Activated T-helper 17 cell treated with anti-CD3 and anti-CD28 coated beads, Interleukin-2, amount 50 U/mL, for 72 hours (primary cell): Measurements from ENCODE around the gene CLCA1. TPM values are rescaled to one million over a fixed set of nuclear protein-coding genes. Genes with fewer than 3 reads are reported as not detected.

ENCODE experiments used
- ATAC-seq: fragments of 150-1000 bp; cut with Tn5 transposase; replicated peaks from 2 replicates; pipeline ENCODE4 v1.10.0; 2021; ENCODE audit warnings: mild to moderate bottlenecking, moderate library complexity
- H3K27ac Mint-ChIP-seq: one replicate; pipeline ENCODE4 v1.8.0; 2022; ENCODE audit warnings: mixed read lengths
- H3K27me3 Mint-ChIP-seq: one replicate; pipeline ENCODE4 v1.8.0; 2022; ENCODE audit warnings: mixed read lengths
- H3K36me3 Mint-ChIP-seq: one replicate; pipeline ENCODE4 v1.8.0; 2022; ENCODE audit warnings: low read depth, mild to moderate bottlenecking, mixed read lengths
- H3K4me1 Mint-ChIP-seq: one replicate; pipeline ENCODE4 v1.8.0; 2022; ENCODE audit warnings: mixed read lengths
- H3K4me3 Mint-ChIP-seq: one replicate; pipeline ENCODE4 v1.8.0; 2022; ENCODE audit warnings: mild to moderate bottlenecking, mixed read lengths
- H3K9me3 Mint-ChIP-seq: one replicate; pipeline ENCODE4 v1.8.0; 2022; ENCODE audit warnings: mixed read lengths
- total RNA-seq, 2 donors: library from RNA; stranded (reverse); gene quantifications; one replicate each; pipeline ENCODE4 v1.2.3, GENCODE V29; 2022

The CLCA1 gene
- total RNA-seq, 2 donors from 2014 or later, result not detected

DNA sequence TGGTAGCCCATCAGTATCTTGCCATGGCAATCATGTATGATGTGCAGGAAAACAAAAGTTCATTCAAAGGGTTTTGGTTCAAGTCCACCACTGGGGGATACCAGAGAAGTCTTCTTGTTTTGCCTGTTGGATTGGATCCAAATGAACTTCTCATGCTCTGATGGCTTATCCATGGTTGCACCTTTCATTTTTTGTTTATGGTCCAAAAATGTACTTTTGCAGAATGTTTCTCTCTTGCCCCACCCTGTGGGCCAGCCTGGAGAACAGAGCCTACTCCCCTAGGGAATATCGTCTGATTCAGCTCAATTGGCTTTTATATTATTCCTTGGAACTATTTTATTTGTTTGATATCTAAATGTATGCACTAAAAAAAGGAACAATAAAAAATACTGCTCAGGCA is 20.1 kb upstream of the CLCA1 start:
- H3K9me3 Mint-ChIP-seq, result no peaks in the 10 kb centered on the region
- H3K4me1 Mint-ChIP-seq, result peaks cover 4% of the 10 kb centered on the region
- no peaks in the 10 kb centered on the region for H3K27me3 Mint-ChIP-seq
- no peak overlapping the region for H3K4me3 Mint-ChIP-seq
- no peak overlapping the region for H3K27ac Mint-ChIP-seq
- ATAC-seq, result no peak
- H3K36me3 Mint-ChIP-seq, result no peaks in the 10 kb centered on the region

DNA sequence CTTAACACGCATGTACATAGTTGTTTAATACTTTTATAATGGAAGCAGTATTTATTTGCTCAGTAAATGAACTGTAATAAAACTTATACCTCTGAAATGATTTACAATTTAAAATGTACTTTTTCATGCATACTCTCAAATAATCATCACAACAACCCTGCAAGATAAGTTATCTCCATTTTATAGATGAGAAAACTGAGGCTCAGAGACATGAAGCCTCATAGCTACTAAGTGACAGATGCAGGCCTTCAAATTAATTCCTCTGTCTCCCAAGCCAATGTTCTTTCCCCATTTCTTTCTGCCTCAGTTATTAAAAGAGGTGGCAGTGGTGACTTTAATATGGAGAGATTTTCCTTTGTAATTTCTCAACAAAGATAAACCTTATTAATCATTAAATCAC is 19.6 kb upstream of the CLCA1 start:
- H3K36me3 Mint-ChIP-seq, result no peaks in the 10 kb centered on the region
- no peak overlapping the region for H3K27ac Mint-ChIP-seq
- H3K4me1 Mint-ChIP-seq, result peaks cover 4% of the 10 kb centered on the region
- ATAC-seq, result no peak
- no peaks in the 10 kb centered on the region for H3K9me3 Mint-ChIP-seq
- no peak overlapping the region for H3K4me3 Mint-ChIP-seq
- no peaks in the 10 kb centered on the region for H3K27me3 Mint-ChIP-seq

DNA sequence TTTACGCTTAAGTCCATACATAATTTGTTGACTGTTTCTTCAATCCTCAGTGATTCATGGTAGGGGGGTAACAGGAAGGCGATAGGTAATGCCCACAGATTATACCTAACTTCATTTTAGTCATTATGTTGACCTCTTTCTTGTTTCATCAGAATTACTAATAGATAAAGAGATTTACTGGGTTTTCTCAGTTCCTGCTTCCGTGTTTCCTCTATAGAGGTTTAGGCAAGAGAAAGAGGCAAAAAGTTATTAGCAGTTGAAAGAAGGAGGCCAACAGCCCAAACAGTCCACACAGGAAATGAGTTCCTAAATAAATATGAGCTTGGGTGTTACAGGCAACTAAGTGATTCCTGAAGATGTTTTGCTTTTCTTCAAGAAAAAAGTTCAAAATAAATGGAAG is 17.9 kb upstream of the CLCA1 start:
- Mint-ChIP-seq H3K27ac (no peak overlapping the region), H3K36me3 (no peaks in the 10 kb centered on the region), H3K27me3 (no peaks in the 10 kb centered on the region), H3K4me3 (no peak overlapping the region), H3K9me3 (no peaks in the 10 kb centered on the region), H3K4me1 (no peaks in the 10 kb centered on the region)
- ATAC-seq, result no peak

DNA sequence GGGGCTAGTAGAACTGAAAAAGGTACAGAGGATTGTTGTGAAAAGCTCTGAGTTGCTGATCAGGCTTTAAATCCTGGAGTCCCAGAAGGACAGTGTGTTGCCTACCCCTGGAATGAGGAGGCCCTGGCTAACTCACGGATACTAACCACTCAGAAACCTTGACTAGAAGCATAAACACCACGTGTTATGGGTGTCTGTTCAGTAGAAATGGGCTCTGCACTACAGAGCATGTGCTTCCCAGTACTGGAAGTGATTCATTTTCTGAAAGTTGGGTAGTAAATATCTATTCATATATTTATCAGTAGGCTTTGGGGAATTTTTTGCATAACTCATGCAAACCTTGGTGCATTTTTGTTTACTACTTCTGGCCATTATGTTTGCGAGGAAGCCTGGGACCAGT is 15.1 kb upstream of the CLCA1 start:
- Mint-ChIP-seq H3K27me3 (peaks cover 8% of the 10 kb centered on the region), H3K9me3 (no peaks in the 10 kb centered on the region), H3K4me1 (no peaks in the 10 kb centered on the region), H3K36me3 (no peaks in the 10 kb centered on the region), H3K4me3 (no peak overlapping the region), H3K27ac (no peak overlapping the region)
- peak; percentile 55 for ATAC-seq

DNA sequence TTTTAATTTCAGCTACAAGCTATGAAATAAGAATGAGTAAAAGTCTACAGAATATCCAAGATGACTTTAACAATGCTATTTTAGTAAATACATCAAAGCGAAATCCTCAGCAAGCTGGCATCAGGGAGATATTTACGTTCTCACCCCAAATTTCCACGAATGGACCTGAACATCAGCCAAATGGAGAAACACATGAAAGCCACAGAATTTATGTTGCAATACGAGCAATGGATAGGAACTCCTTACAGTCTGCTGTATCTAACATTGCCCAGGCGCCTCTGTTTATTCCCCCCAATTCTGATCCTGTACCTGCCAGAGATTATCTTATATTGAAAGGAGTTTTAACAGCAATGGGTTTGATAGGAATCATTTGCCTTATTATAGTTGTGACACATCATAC is 13.7 kb upstream of the CLCA1 start:
- no peaks in the 10 kb centered on the region for H3K36me3 Mint-ChIP-seq
- H3K4me3 Mint-ChIP-seq, result no peak overlapping the region
- H3K9me3 Mint-ChIP-seq, result no peaks in the 10 kb centered on the region
- no peak for ATAC-seq
- H3K27me3 Mint-ChIP-seq, result peaks cover 8% of the 10 kb centered on the region
- no peaks in the 10 kb centered on the region for H3K4me1 Mint-ChIP-seq
- no peak overlapping the region for H3K27ac Mint-ChIP-seq

DNA sequence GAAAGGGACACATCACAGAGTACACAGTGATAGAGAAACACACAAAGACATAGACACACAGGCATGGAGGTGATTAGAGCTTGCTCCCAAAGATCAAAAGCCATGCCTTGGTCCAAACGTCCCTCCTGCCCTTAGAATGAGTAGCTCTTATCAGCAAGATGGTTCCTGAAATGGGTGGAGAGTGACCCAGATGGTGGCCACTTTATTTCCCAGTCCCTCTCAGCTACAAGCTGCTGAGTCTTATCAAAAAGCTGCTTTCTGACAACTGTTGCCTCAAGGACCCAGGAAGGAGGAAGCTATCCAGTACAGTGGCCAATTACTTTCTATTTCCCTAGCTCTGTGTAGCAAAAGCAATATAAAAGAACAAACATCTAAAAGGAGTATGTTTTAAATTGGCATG is 7.7 kb upstream of the CLCA1 start:
- Mint-ChIP-seq H3K27ac (no peak overlapping the region), H3K27me3 (peaks cover 12% of the 10 kb centered on the region), H3K4me3 (no peak overlapping the region), H3K9me3 (no peaks in the 10 kb centered on the region), H3K4me1 (peaks cover 5% of the 10 kb centered on the region), H3K36me3 (no peaks in the 10 kb centered on the region)
- no peak for ATAC-seq

DNA sequence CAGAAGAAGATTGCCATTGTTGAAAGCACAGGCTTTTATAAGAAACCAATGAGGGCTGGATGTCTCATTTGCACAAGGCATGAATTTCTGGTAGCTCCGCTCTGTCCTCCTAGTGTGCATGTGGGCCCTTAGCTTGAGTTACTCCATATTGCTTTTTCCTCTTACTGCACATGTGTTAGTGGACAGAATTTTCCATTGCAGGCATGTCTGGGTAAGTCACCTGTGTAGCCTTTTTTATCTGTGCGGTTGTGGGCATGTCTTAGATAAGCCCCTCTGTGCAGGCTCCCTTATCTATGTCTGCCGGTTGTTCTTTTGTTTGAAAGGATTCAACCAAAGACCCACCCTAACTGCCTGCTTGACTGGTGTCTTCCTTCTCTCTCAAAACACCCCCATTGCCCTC is 7.2 kb upstream of the CLCA1 start:
- Mint-ChIP-seq H3K4me1 (peaks cover 5% of the 10 kb centered on the region), H3K27me3 (peaks cover 12% of the 10 kb centered on the region), H3K27ac (no peak overlapping the region), H3K9me3 (no peaks in the 10 kb centered on the region), H3K4me3 (no peak overlapping the region), H3K36me3 (no peaks in the 10 kb centered on the region)
- no peak for ATAC-seq

DNA sequence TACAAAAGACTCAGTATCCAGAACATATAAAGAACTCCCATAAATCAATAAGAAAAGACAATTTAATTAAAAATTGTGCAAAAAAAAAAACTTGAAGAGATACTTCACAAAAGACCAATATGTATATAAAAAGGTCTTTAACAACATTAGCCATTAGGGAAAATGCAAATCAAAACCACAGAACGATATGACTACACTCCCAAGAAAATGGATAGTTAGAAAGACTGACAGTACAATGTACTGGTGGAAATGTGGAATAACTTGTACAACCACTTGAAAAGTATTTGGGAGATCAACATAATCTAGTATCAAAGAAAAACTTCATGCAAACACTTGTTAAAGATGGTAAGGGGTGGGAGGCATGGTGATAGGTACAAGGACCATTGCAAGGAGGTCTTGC is 3.9 kb upstream of the CLCA1 start:
- Mint-ChIP-seq H3K27me3 (peaks cover 8% of the 10 kb centered on the region), H3K9me3 (no peaks in the 10 kb centered on the region), H3K27ac (no peak overlapping the region), H3K36me3 (no peaks in the 10 kb centered on the region), H3K4me1 (peaks cover 5% of the 10 kb centered on the region), H3K4me3 (no peak overlapping the region)
- peak; percentile 70 for ATAC-seq

DNA sequence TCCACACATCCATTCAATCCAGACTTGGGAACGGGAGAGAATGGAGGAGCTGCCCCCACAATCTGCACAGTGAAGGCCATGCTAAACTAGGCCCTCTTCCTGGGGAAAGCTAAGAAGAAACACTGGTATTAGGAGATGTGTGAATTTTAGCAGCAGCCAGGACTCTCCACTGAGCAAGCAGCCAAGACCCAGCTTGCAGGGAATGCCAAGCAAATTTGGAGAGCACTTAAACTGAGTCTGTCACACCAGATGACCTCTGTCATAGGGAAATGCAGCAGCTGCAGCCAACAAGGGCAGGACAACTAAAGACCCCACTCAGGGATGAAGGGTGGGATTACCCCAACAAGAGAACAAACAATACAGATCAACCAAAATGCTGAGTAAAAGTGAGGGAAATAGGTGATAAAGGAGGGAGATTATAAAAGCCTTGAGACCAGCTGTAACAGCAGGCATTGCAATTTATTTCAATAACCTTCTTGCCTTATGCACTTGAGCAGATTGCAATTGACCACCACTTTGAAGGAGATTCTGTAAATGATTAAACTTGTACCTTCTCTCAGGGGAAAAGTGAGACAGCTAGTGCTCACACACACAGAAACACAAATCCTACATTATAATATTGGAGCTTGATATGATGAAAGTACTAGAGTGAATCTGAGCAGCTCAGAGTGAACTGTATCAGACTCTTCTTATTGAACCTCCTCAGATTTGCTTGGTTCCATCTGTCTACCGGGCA is 2.5 kb upstream of the CLCA1 start:
- Mint-ChIP-seq H3K36me3 (no peaks in the 10 kb centered on the region), H3K4me1 (peaks cover 5% of the 10 kb centered on the region), H3K9me3 (no peaks in the 10 kb centered on the region), H3K4me3 (no peak overlapping the region), H3K27me3 (peaks cover 9% of the 10 kb centered on the region), H3K27ac (no peak overlapping the region)
- no peak for ATAC-seq

DNA sequence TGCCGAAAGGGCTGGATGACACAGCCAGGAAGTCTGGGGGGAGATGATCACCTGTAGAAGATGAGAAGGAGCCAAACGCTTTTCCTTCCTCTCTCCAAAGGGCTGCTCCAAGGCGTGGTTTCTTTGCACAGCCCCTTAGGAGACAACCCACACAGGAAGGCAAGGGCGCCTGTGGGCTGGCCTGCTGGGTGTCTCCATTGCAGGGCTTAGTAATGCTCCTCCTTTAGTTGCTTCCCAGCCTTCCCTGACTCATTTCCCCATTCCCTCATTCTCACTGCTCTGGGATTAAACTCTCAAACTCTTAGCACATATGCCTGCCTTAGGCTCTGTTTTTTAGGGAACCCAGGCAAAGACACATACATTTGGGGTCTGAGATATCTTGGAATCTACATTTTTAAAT is 1.7 kb upstream of the CLCA1 start:
- Mint-ChIP-seq H3K4me3 (no peak overlapping the region), H3K27ac (no peak overlapping the region), H3K4me1 (peaks cover 5% of the 10 kb centered on the region), H3K36me3 (no peaks in the 10 kb centered on the region), H3K9me3 (no peaks in the 10 kb centered on the region), H3K27me3 (peaks cover 12% of the 10 kb centered on the region)
- no peak for ATAC-seq

DNA sequence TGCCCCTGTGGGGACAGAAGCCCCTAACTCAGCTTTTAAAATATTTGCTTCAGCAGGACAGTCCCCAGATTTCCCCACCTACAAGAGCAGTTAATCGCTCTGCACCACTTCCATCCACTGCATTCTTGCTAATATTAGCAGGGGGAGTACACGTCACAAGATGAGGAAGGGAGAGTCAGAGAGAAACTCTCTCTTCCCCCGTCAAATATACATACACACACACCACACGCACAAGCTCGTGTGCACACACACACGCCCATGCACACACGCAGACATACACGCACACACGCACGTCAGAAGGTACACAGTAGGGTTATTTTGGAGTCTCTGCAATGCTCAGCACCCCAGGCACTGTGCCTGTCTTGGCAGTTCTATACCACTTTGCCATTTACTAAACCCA is 2.1 kb downstream of the CLCA1 start:
- ATAC-seq, result no peak
- no peak overlapping the region for H3K27ac Mint-ChIP-seq
- H3K27me3 Mint-ChIP-seq, result peaks cover 17% of the 10 kb centered on the region
- no peaks in the 10 kb centered on the region for H3K36me3 Mint-ChIP-seq
- no peaks in the 10 kb centered on the region for H3K9me3 Mint-ChIP-seq
- no peaks in the 10 kb centered on the region for H3K4me1 Mint-ChIP-seq
- no peak overlapping the region for H3K4me3 Mint-ChIP-seq

DNA sequence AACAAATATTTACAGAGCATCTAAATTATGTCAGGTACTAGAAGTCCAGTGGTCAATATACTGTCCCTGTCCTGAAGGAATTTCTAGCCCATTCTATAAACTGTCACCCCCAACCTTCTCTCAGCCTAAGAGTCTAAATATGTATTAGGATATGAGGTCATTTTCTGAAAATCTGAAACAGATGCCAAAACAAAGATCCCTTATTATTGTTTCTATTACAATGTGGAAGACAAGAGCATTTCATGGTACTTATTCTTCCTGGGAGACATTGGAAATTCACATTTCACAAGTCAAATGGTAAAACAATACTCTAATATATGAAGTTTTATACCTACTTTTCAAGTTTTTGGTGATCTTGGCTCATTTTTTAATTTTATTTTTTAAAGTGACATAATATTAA is 2.6 kb downstream of the CLCA1 start:
- Mint-ChIP-seq H3K4me1 (no peaks in the 10 kb centered on the region), H3K27me3 (peaks cover 17% of the 10 kb centered on the region), H3K36me3 (no peaks in the 10 kb centered on the region), H3K27ac (no peak overlapping the region), H3K9me3 (no peaks in the 10 kb centered on the region), H3K4me3 (no peak overlapping the region)
- ATAC-seq, result no peak

DNA sequence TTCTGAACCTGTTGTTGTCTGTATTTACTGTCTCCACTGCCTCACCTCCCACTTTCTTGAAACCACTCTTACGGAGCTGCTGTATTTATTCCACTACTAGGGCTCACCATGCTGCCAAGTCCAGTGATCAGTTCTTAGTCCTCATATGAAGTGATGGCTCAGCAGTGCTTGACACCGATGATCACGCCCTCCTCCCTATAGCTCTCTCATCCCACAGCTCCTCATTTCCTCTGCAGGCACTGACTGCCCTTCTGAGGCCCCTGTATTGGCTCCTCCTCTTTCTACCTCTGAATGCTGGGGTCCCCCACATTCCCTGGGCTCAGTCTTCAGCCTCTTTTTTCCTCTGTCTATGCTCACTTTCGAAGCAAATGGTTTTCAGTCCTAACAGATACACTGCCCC is 3.4 kb downstream of the CLCA1 start:
- Mint-ChIP-seq H3K4me1 (no peaks in the 10 kb centered on the region), H3K27ac (no peak overlapping the region), H3K36me3 (no peaks in the 10 kb centered on the region), H3K27me3 (peaks cover 15% of the 10 kb centered on the region), H3K4me3 (no peak overlapping the region), H3K9me3 (no peaks in the 10 kb centered on the region)
- ATAC-seq, result no peak

DNA sequence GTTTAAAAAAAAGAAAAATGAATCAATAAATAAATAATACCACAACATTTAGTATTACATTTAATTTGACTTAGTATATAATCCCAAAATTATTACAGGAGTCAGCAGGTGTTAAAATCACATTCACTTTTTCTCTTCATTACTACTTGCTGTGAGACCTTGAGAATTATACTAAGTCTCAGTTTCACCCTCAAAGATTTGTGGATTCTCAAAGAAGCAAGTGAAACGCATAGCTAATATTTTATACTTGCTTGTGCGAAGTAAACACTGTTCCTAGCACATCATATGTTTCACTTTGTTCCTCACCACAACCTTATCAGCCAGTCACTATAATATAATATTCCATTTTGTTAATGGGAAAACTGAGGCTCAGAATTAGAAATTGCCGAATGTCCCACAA is 4.0 kb downstream of the CLCA1 start:
- no peaks in the 10 kb centered on the region for H3K36me3 Mint-ChIP-seq
- peaks cover 14% of the 10 kb centered on the region for H3K27me3 Mint-ChIP-seq

DNA sequence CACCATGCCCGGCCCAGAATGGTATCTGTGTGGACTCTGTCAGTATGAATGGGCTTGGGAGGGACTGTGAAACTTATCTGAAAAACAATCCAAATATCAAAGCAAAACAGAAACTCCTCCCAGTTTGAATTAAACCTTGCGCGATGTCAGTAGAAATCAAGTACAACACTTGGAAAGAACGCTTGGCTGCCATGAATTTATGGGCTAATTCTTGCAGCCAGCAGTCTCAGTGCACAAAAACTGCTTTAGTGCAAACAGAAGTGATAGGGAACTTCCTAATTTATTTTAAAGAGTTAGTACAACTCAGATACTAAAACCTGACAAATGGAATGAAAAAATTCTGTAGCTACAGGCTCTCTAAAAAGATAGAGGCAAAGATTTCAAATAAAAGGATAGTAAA is 8.5 kb downstream of the CLCA1 start:
- Mint-ChIP-seq H3K36me3 (no peaks in the 10 kb centered on the region), H3K4me3 (no peak overlapping the region), H3K4me1 (no peaks in the 10 kb centered on the region), H3K27me3 (peaks cover 3% of the 10 kb centered on the region), H3K9me3 (no peaks in the 10 kb centered on the region), H3K27ac (no peak overlapping the region)
- no peak for ATAC-seq

More for the DNA sequence above, 4.0 kb downstream of the CLCA1 start:
- no peak for ATAC-seq
- Mint-ChIP-seq H3K4me1 (no peaks in the 10 kb centered on the region), H3K27ac (no peak overlapping the region), H3K4me3 (no peak overlapping the region), H3K9me3 (no peaks in the 10 kb centered on the region)

DNA sequence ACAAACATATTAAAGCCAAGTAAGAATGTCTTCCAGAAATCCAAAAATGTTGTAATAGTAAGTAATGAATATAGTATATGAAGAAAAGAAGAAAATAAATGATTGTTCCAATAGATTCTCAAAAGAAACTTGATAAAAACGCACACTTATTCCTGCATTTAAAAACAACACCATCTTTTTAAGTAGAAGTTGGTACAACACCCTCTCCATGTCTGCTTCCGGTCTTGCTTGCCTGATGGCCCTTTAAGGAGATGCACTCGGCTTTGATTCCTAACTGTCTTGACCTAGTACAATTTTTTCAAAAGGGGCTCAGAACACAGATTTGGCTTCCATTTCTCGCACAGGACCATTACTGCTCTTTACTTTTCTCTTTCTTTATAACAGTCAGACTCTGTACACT is 9.0 kb downstream of the CLCA1 start:
- Mint-ChIP-seq H3K27ac (no peak overlapping the region), H3K4me3 (no peak overlapping the region), H3K27me3 (no peaks in the 10 kb centered on the region), H3K9me3 (no peaks in the 10 kb centered on the region), H3K36me3 (no peaks in the 10 kb centered on the region), H3K4me1 (no peaks in the 10 kb centered on the region)
- ATAC-seq, result no peak
